ENCODE measurements around the gene NDUFB4.

GRCh38 chr3:120596116-120596852 lies at the start of gene NDUFB4:
- no peak for TF ChIP-seq EZH2 (IDR thresholded peaks at IDR 0.05; ENCODE audit: low read length, missing control alignments)
- no peak for TF ChIP-seq CTCF (conservative IDR thresholded peaks at IDR 0.05 in 1 of 2, IDR thresholded peaks at IDR 0.05 in 1 of 2; ENCODE audit: low read depth in 1 of 2, low read length in 2 of 2)
